ENCODE results near the gene EXOC6B.

EXOC6B gene

GRCh38 chr2:72793798-72794440, 31.9 kb downstream of the EXOC6B start:
- DNase-seq (ENCODE audit: low read depth in 1 of 2, low spot score in 1 of 2): no peak

- no peak for DNase-seq (ENCODE audit: low read depth in 1 of 2, low spot score in 1 of 2)
Measured at GRCh38 chr2:72789241-72789640, 36.6 kb downstream of the EXOC6B start.

GRCh38 chr2:72788756-72789155, 37.1 kb downstream of the EXOC6B start:
- no peak for DNase-seq (ENCODE audit: low read depth in 1 of 2, low spot score in 1 of 2)

- DNase-seq (ENCODE audit: low read depth in 1 of 2, low spot score in 1 of 2): no peak
Measured at GRCh38 chr2:72785517-72785916, 40.3 kb downstream of the EXOC6B start.

- no peak for DNase-seq (ENCODE audit: low read depth in 1 of 2, low spot score in 1 of 2)
Measured at GRCh38 chr2:72782520-72782919, 43.3 kb downstream of the EXOC6B start.

GRCh38 chr2:72781480-72781879, 44.4 kb downstream of the EXOC6B start:
- no peak for DNase-seq (ENCODE audit: low read depth in 1 of 2, low spot score in 1 of 2)

GRCh38 chr2:72780477-72780876, 45.4 kb downstream of the EXOC6B start:
- no peak for DNase-seq (ENCODE audit: low read depth in 1 of 2, low spot score in 1 of 2)

- DNase-seq (ENCODE audit: low read depth in 1 of 2, low spot score in 1 of 2): no peak
Measured at GRCh38 chr2:72779495-72779894, 46.3 kb downstream of the EXOC6B start.

- no peak for DNase-seq (ENCODE audit: low read depth in 1 of 2, low spot score in 1 of 2)
Measured at GRCh38 chr2:72778410-72778809, 47.4 kb downstream of the EXOC6B start.

- DNase-seq (ENCODE audit: low read depth in 1 of 2, low spot score in 1 of 2): no peak
Measured at GRCh38 chr2:72770879-72771461, 54.9 kb downstream of the EXOC6B start.

GRCh38 chr2:72765997-72766609, 59.7 kb downstream of the EXOC6B start:
- DNase-seq (ENCODE audit: low read depth in 1 of 2, low spot score in 1 of 2): no peak

GRCh38 chr2:72762276-72762675, 63.6 kb downstream of the EXOC6B start:
- DNase-seq (ENCODE audit: low read depth in 1 of 2, low spot score in 1 of 2): no peak

- no peak for DNase-seq (ENCODE audit: low read depth in 1 of 2, low spot score in 1 of 2)
Measured at GRCh38 chr2:72759755-72760154, 66.1 kb downstream of the EXOC6B start.

- DNase-seq (ENCODE audit: low read depth in 1 of 2, low spot score in 1 of 2): no peak
Measured at GRCh38 chr2:72757177-72757775, 68.6 kb downstream of the EXOC6B start.

- no peak for DNase-seq (ENCODE audit: low read depth in 1 of 2, low spot score in 1 of 2)
Measured at GRCh38 chr2:72755647-72756423, 70.0 kb downstream of the EXOC6B start.

- no peak for DNase-seq (ENCODE audit: low read depth in 1 of 2, low spot score in 1 of 2)
Measured at GRCh38 chr2:72754628-72755320, 71.1 kb downstream of the EXOC6B start.

- no peak for DNase-seq (ENCODE audit: low read depth in 1 of 2, low spot score in 1 of 2)
Measured at GRCh38 chr2:72750977-72751639, 74.7 kb downstream of the EXOC6B start.

GRCh38 chr2:72750466-72750865, 75.4 kb downstream of the EXOC6B start:
- no peak for DNase-seq (ENCODE audit: low read depth in 1 of 2, low spot score in 1 of 2)

GRCh38 chr2:72747344-72747743, 78.5 kb downstream of the EXOC6B start:
- DNase-seq (ENCODE audit: low read depth in 1 of 2, low spot score in 1 of 2): no peak

- no peak for DNase-seq (ENCODE audit: low read depth in 1 of 2, low spot score in 1 of 2)
Measured at GRCh38 chr2:72745679-72746368, 80.0 kb downstream of the EXOC6B start.

Measured in activated T-helper 1 cell treated with anti-CD3 and anti-CD28 coated beads, Interleukin-2, amount 50 U/mL, for 16 hours (primary cell).